Ecto neural progenitor cell (in vitro differentiated cells): ENCODE measurements around the gene ACTL7B.
"Not testable (repeated sequence)": the region's sequence is repeated elsewhere in the genome, so short reads cannot be mapped to it uniquely, and the experiment has no call there.

ENCODE experiments used
- DNase-seq: peaks from one replicate; pipeline ENCODE4 v3.0.0-alpha.2; 2018; ENCODE audit warnings: low spot score

The ACTL7B gene

GRCh38 chr9:108844391-108844790, 11.4 kb downstream of the ACTL7B start:
- no peak for DNase-seq

- DNase-seq: no peak
Measured at GRCh38 chr9:108842610-108843295, 13.0 kb downstream of the ACTL7B start.

- not testable (repeated sequence) for DNase-seq
Measured at GRCh38 chr9:108839561-108839960, 16.2 kb downstream of the ACTL7B start.

GRCh38 chr9:108838017-108838416, 17.8 kb downstream of the ACTL7B start:
- no peak for DNase-seq

- DNase-seq: no peak
Measured at GRCh38 chr9:108837530-108837929, 18.3 kb downstream of the ACTL7B start.

GRCh38 chr9:108836781-108837180, 19.0 kb downstream of the ACTL7B start:
- DNase-seq: no peak

- DNase-seq: no peak
Measured at GRCh38 chr9:108836319-108836718, 19.5 kb downstream of the ACTL7B start.

- DNase-seq: no peak
Measured at GRCh38 chr9:108835831-108836230, 20.0 kb downstream of the ACTL7B start.

- no peak for DNase-seq
Measured at GRCh38 chr9:108834959-108835665, 20.7 kb downstream of the ACTL7B start.

GRCh38 chr9:108832179-108832500, 23.6 kb downstream of the ACTL7B start:
- no peak for DNase-seq

GRCh38 chr9:108831496-108832178, 24.1 kb downstream of the ACTL7B start:
- DNase-seq: no peak

- no peak for DNase-seq
Measured at GRCh38 chr9:108830272-108830671, 25.5 kb downstream of the ACTL7B start.

GRCh38 chr9:108823829-108824228, 32.0 kb downstream of the ACTL7B start:
- DNase-seq: no peak

- DNase-seq: no peak
Measured at GRCh38 chr9:108816037-108816436, 39.7 kb downstream of the ACTL7B start.

- no peak for DNase-seq
Measured at GRCh38 chr9:108815156-108815555, 40.6 kb downstream of the ACTL7B start.

GRCh38 chr9:108813951-108814601, 41.7 kb downstream of the ACTL7B start:
- DNase-seq: no peak

- DNase-seq: no peak
Measured at GRCh38 chr9:108812396-108813025, 43.3 kb downstream of the ACTL7B start.

GRCh38 chr9:108811944-108812343, 43.8 kb downstream of the ACTL7B start:
- DNase-seq: no peak

- DNase-seq: no peak
Measured at GRCh38 chr9:108809269-108809668, 46.5 kb downstream of the ACTL7B start.
